ENCODE measurements around the gene KLRF2.

The KLRF2 gene

DNA sequence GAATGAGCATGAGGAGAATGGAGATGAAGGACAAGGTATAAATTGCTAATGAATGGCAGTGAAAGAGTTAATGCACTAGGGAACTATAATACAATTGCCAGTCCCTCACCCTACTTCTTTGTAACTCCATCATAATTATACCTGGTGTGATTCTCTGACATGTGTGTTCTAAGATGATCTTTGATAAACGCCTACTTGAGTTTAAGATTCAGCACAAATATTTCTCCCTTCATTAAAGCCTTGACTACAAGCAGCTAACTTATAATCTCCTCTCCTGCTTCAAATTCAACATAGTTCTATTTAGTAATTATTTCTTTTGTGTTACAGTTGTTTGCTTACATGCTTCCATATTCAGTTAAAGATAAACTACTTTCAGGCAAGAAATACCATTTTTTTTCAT, 60.5 kb downstream of the KLRF2 start:
- no peak for DNase-seq

DNA sequence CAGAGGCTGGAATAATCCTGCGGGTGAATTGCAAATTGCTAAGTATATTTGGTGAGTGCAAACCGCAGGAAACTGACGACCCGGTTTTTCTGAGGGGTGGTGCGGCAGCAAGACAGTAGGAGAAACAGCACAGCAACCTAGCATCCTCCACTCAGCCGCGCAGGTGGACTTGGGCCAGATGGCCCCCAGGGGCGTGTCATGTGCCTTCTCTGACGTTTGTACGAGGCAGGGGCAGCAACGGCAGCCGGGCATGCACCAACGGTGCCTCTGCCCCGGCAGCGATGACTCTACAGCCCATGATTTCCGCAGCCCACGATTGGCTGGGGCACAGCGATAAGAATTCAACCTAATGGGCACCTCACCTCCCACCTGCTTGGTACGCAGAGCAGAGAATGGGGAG, 62.0 kb downstream of the KLRF2 start:
- DNase-seq, result no peak

DNA sequence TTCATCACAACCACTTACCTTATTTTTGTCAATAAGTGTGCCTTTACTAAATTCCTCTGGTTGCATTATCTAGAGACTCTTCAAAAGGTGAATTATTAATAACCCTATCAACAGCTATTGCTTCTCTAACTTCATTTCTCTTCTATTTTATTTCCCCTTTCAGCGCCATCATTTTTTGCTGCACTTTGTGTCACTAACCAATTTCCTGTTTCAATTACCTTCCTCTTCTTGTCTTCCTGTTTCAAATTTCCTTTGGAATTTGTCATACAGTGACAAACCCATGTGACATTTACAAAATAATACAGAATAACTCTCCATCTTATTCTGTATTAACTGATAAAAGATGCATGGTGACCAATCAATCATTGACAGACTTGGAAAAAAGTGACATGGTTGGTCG, 63.1 kb downstream of the KLRF2 start:
- no peak for DNase-seq

All from kidney glomerular epithelial cell (primary cell).